Right renal pelvis (tissue), 4 donors: ENCODE data around the gene ID1. TPM values are rescaled to one million over a fixed set of nuclear protein-coding genes. Genes with fewer than 3 reads are reported as not detected.
A peak's percentile ranks its signal among the peaks of the same experiment; 100 is the strongest.

Source experiments
- DNase-seq, 4 donors: peaks; one replicate each; pipeline ENCODE4 v3.0.0-alpha.2; 2013; ENCODE audit warnings: low read depth in 4 of 4, low spot score in 3 of 4, missing footprints in 1 of 4
- polyA plus RNA-seq, 4 donors: library from polyadenylated mRNA; unstranded; fragments of 120-200 nt; gene quantifications; one replicate each; pipeline ENCODE4 v1.2.1, GENCODE V29; 2013; ENCODE audit not compliant: insufficient read length in 4 of 4

Gene ID1, protein sequence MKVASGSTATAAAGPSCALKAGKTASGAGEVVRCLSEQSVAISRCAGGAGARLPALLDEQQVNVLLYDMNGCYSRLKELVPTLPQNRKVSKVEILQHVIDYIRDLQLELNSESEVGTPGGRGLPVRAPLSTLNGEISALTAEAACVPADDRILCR
- polyA plus RNA-seq = 100 to 1,000 TPM; 166 to 231 (median 190) TPM

GRCh38 chr20:31605031-31605901, at the start of gene ID1:
Gene ID1, plus strand, starts transcription at chr20:31605289. Its CDS starts 99 bp downstream, at chr20:31605388.
- peak; percentile 96 to 97 (median 96) for DNase-seq

DNA sequence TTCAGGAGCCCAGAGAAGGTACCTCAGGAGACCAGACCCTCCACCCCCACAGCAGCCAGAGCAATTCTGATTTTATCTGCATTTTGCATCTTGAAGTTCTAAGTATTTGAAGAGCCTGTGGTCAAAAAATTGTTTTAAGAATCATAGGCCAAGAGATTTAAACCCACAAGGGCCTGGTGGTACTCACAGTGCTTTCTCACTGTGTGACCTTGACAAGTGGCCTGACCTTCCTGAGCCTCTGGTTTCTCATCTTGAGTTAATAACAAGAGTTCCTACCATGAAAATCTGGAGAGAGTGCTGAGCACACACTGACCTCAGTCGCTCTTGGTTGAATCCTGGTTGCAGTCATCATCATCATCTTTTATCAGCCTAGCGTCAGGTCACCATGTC, 45.4 kb upstream of the ID1 start:
- DNase-seq = no peak

DNA sequence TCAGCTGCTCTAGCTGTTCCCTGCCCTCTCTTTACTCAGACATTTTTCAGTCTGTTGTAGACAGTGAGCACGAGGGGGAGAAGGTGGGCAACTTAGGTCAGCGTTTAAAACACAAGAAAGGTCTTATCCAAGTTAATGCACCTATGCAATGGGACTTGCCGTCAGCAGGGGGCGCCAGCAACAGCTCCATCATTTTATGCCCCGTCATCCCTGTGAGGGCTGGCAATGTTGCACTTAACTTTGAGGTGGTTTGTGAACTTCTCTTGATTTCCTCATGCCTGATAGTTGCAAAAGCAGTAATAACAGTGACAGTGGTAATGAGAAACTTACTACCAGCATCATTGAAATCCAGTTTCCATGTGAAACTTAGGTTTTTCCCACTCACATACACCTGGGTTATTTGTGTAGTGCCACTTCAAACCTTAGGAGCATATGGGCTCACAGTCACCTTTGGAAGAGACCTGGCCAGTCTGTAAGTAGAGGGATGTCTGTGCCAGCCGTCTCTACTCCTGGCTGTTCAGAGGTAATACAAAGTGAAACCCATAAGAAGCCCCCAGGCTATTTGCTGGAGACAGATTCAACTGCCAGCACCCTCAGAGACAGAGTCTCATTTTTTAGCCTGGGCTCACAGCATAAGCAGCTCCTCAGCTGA, 44.9 kb upstream of the ID1 start:
- DNase-seq = no peak

GRCh38 chr20:31560746-31561598, 44.1 kb upstream of the ID1 start:
- DNase-seq = no peak

DNA sequence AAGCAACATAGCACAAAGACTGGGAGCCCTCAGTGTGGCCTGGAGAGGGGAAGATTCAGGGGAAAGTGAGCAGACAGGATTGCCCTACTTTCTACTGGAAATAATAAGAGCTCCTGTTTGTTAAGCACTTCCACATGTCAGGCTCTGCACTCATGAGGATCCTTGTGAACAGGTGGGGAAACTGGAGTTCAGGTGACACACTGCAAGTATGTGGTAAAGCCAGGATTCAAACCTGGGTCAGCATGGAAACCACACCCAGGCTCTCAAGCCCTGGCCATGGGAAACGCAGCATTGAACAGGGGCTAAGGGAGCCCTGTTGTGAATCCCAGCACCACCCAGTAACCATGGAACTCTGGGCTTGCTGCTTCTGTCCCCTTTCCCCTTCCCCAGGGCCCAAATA, 42.8 kb upstream of the ID1 start:
- no peak for DNase-seq

GRCh38 chr20:31564284-31564683, 40.8 kb upstream of the ID1 start:
- DNase-seq = no peak

DNA sequence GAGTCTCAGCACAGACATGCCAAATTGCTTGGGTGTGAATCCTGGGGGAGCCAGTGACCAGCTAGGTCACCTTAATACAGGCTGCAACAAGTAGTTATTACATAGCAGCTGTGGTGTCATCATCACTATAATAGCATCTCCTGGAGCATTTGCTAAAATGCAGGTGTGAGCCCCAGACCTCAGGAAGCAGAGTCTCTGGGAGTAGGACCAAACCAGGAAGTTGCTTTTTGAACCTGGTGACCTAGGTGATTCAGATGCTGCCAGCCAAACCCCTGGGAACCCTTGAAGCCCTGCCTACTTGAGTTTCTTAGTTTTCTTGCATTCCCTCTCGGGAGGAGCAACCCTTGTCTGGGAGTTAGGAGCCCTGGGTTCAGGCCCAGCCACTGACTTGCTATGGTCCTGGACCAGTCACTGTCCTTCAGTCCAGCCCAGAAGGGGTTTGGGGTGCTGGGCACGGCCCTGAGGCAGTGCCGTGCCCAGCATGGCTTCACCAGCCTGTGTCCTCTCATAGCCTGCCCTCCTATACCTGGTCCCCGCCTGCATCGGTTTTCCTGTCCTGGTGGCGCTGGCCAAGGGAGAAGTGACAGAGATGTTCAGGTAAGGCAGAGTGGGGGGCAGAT, 39.3 kb upstream of the ID1 start:
- DNase-seq = no peak

- no peak for DNase-seq
Observed at GRCh38 chr20:31566319-31566657, 38.8 kb upstream of the ID1 start.

GRCh38 chr20:31566658-31567379, 38.3 kb upstream of the ID1 start:
- no peak for DNase-seq

- no peak for DNase-seq
Observed at GRCh38 chr20:31567380-31567720, 37.7 kb upstream of the ID1 start.

DNA sequence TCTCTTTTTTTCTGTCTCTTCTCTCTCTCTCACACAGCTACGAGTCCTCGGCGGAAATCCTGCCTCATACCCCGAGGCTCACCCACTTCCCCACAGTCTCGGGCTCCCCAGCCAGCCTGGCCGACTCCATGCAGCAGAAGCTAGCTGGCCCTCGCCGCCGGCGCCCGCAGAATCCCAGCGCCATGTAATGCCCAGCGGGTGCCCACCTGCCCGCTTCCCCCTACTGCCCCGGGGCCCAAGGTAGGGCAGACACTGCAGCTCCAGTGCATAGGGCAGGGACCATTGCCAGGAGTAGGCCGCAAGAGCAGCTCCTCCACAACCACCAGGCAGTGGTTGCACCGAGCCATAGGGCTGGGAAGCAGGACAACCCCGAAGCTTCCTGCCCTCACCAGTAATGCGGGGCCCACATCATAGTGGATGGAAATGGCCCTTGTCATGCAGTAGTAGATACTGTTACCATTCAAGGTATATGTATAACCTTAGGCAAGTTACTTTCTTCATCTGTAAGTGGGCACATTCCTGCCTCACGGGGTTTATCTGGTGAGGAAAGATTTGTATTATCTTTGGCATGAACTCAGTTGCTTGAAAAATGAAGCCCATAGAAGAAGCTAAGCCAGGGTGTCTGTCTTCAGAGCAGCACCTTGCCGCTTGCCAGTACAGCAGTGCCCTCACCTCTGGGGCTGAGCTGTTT, 36.9 kb upstream of the ID1 start:
- no peak for DNase-seq

- no peak for DNase-seq
Observed at GRCh38 chr20:31568773-31569162, 36.3 kb upstream of the ID1 start.

DNA sequence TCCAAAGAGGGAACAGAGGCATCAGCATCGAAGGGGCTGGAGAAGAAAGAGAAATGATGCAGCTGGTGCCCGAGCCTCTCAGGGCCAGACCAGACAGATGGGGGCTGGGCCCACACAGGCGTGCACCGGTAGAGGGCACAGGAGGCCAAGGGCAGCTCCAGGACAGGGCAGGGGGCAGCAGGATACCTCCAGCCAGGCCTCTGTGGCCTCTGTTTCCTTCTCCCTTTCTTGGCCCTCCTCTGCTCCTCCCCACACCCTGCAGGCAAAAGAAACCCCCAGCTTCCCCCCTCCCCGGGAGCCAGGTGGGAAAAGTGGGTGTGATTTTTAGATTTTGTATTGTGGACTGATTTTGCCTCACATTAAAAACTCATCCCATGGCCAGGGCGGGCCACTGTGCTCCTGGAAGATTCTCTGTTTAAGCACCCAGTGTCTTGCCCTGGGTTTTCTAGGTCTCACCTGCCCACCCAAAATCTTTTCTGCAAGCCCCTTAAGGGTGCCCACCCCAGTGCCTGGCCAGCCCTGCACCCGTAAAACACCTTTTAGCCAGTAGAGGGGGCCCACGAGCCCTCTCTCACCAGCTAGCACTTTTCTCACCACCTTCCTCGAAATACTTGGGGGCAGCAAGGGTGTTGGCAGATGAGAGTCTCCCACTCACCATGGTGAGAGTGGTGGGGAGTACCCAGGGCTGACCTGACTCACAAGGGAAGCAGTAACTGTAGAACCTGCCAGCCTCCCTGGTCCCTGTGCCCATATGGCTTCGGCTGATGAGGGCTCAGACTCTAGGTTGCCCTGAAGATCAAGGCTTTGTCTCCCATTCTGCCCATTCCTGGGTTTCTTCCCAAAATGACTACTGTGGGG, 35.7 kb upstream of the ID1 start:
- no peak for DNase-seq

DNA sequence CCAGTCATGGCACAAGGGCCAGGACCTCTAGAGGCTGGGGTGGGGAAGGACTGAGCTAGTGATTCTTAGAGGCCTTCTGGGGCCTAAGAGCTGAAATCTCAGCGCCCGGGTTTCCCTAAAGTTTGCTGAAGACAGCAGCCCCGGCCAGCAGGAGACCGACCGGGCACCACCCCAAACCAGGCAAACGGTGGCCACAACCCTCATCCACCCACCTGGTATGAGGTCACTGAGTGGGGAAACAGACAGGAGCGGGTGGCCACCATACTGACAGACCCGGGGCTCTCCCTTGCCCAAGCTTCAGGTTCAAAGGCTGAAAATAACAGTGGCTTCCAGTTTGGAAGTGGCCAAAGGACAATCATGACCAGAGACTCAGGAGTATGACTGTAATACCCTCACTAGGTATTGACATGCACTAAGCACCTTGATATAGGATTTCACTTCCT, 35.0 kb upstream of the ID1 start:
- no peak for DNase-seq

DNA sequence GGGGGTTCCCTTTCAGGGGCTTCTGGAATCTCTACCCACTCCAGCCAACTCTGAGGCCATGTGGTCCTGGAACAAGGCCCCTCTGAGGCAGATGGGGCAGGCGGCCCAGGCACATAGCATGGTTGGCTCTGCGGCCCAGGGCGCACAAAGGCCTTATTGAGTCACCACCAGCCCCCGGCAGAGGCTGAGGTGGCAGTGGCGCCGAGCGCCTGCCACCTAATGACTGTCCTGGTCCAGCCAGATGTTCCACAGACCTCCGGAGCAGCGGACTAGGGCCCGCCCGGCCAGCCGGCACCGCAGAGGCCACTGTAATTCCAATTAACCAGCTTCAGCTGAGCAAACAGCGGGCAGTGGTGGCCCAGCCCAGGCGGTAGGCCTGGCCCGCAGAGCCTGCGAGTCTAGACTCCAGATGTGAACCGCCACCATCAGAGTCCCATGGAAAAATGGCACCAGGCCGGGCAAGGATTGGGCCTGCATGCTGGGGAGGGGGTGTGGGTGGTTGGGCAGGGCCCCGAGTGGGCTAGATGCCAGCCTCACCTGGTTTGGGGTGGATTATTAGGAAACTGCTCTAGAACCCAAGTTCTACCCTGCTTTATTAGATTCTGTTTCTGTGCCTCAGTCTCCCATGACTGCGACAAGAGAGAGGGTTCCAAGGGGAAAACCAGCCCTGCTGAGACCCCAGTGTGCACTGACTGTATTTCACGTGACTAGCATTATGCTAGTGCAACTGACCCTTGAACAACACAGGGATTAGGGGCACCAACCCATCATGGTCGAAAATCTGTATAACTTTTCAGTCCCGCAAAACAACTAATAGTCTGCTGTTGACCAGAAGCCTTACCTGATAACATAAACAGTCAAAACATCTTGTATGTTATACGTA, 34.1 kb upstream of the ID1 start:
- DNase-seq = no peak

DNA sequence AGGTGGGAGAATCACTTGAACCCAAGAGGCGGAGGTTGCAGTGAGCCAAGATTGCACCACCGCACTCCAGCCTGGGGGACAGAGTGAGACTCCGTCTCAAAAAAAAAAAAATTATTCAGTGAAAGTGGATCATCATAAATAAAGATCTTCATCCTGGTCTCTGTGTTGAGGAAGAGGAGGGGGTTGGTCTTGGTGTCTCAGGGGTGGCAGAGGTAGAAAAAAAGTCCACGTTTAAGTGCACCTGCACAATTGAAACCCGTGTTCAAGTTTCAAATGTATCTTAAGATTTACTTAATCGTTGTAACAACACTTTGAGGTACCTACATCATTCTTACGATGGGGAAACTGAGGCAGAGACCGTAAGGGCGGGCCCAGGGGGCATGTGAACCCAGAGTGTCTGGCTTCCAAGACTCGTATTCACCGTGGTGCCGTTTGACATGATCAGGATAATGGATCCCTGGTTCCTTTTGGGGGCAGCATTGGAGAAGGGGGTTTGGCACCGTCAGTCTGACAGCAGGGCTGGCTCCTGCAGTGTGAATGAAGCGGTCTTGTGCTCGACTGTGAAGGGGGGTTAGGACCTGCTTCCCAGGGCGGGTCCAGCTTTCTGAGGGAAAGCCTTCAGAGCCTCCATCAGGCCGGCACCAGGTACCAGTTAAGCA, 32.9 kb upstream of the ID1 start:
- DNase-seq = no peak
